CD14-positive monocyte (primary cell): ENCODE results near the gene TBCD. TPM values are rescaled to one million over a fixed set of nuclear protein-coding genes. Genes with fewer than 3 reads are reported as not detected.

Experiments used
- DNase-seq, 3 donors: peaks; one replicate each; pipeline ENCODE4 v3.0.0-alpha.2; 2011 to 2022
- H2AFZ ChIP-seq: 2 replicates; pipeline ENCODE4 v1.6.0; 2012; ENCODE audit warnings: mild to moderate bottlenecking, low read depth, low read length, inconsistent platforms; ENCODE audit not compliant: insufficient read depth, poor library complexity, severe bottlenecking
- H3K27ac ChIP-seq, 2 donors: 1 replicate in 1 of 2; 2 replicates in 1 of 2; pipeline ENCODE4 v1.5.1; 2012 to 2013; ENCODE audit warnings: low read length in 2 of 2, control low read depth in 1 of 2, inconsistent platforms in 1 of 2, low read depth in 1 of 2, mild to moderate bottlenecking in 1 of 2
- H3K27me3 ChIP-seq, 2 donors: one replicate each; pipeline versions ENCODE4 v1.6.0 to v1.6.1; 2011 to 2013; ENCODE audit warnings: low read length in 2 of 2; ENCODE audit not compliant: control insufficient read depth in 2 of 2, insufficient read depth in 2 of 2
- H3K36me3 ChIP-seq, 2 donors: replicated peaks in 1 of 2; 1 replicate in 1 of 2; 2 replicates in 1 of 2; pipeline versions ENCODE4 v1.5.1 to v1.6.1; 2012 to 2013; ENCODE audit warnings: low read length in 2 of 2, control low read depth in 1 of 2, inconsistent platforms in 1 of 2, mild to moderate bottlenecking in 1 of 2; ENCODE audit not compliant: insufficient read depth in 2 of 2, control insufficient read depth in 1 of 2
- H3K4me1 ChIP-seq, 2 donors: 1 replicate in 1 of 2; 2 replicates in 1 of 2; pipeline versions ENCODE4 v1.5.1 to v1.6.1; 2012 to 2013; ENCODE audit warnings: low read length in 2 of 2, control low read depth in 1 of 2, inconsistent platforms in 1 of 2, mild to moderate bottlenecking in 1 of 2, moderate library complexity in 1 of 2; ENCODE audit not compliant: insufficient read depth in 2 of 2, control insufficient read depth in 1 of 2
- H3K4me2 ChIP-seq: replicated peaks from 2 replicates; pipeline ENCODE3; 2012; ENCODE audit warnings: low read length, moderate library complexity, mild to moderate bottlenecking; ENCODE audit not compliant: poor library complexity, severe bottlenecking; ENCODE audit errors: extremely low read depth
- H3K4me3 ChIP-seq, 3 experiments: fragments of 200-600 bp in 1 of 3; sonication (generic) in 1 of 3; replicated peaks in 1 of 3; 1 replicate in 2 of 3; 2 replicates in 1 of 3; pipeline ENCODE4 v1.5.1; 2011 to 2013; ENCODE audit warnings: low read length in 3 of 3, mild to moderate bottlenecking in 3 of 3, control low read depth in 2 of 3, low read depth in 2 of 3, inconsistent platforms in 1 of 3, moderate library complexity in 1 of 3
- H3K79me2 ChIP-seq: 2 replicates; pipeline ENCODE4 v1.6.0; 2012; ENCODE audit warnings: mild to moderate bottlenecking, control low read depth, inconsistent platforms, low read length, moderate library complexity; ENCODE audit not compliant: insufficient read depth
- H3K9ac ChIP-seq: 2 replicates; pipeline ENCODE4 v1.6.0; 2017; ENCODE audit warnings: low read length, mild to moderate bottlenecking; ENCODE audit not compliant: insufficient read depth, poor library complexity, severe bottlenecking
- H3K9me3 ChIP-seq, 2 donors: replicated peaks in 1 of 2; 1 replicate in 1 of 2; 2 replicates in 1 of 2; pipeline versions ENCODE4 v1.5.1 to v1.6.1; 2012 to 2013; ENCODE audit warnings: low read length in 2 of 2, control low read depth in 1 of 2; ENCODE audit not compliant: control insufficient read depth in 1 of 2, insufficient read depth in 1 of 2
- H4K20me1 ChIP-seq: 2 replicates; pipeline ENCODE4 v1.6.0; 2012; ENCODE audit warnings: mild to moderate bottlenecking, low read length, control low read depth, moderate library complexity; ENCODE audit not compliant: insufficient read depth
- H3K27ac Mint-ChIP-seq, 7 donors: one replicate each; pipeline ENCODE4 v1.8.0; 2020; ENCODE audit warnings: mild to moderate bottlenecking in 7 of 7, mixed read lengths in 7 of 7, moderate library complexity in 6 of 7, inconsistent platforms in 2 of 7
- H3K27me3 Mint-ChIP-seq, 3 donors: one replicate each; pipeline ENCODE4 v1.8.0; 2021 to 2022; ENCODE audit warnings: low read depth in 3 of 3, mild to moderate bottlenecking in 3 of 3, mixed read lengths in 3 of 3, moderate library complexity in 3 of 3, inconsistent platforms in 1 of 3
- H3K36me3 Mint-ChIP-seq, 2 donors: one replicate each; pipeline ENCODE4 v1.8.0; 2020; ENCODE audit warnings: mixed read lengths in 2 of 2, inconsistent platforms in 1 of 2, mild to moderate bottlenecking in 1 of 2
- H3K4me1 Mint-ChIP-seq: one replicate; pipeline ENCODE4 v1.8.0; 2020; ENCODE audit warnings: mild to moderate bottlenecking, mixed read lengths
- H3K4me3 Mint-ChIP-seq, 2 donors: one replicate each; pipeline ENCODE4 v1.8.0; 2020; ENCODE audit warnings: mild to moderate bottlenecking in 2 of 2, mixed read lengths in 2 of 2, moderate library complexity in 1 of 2
- H3K9me3 Mint-ChIP-seq, 7 donors: one replicate each; pipeline ENCODE4 v1.8.0; 2020 to 2022; ENCODE audit warnings: mixed read lengths in 7 of 7, mild to moderate bottlenecking in 6 of 7, moderate library complexity in 6 of 7, inconsistent platforms in 2 of 7
- WGBS: methylation state at CpG from one replicate; pipeline ENCODE4 v1.1.5; 2013; ENCODE audit warnings: missing lambda C conversion rate; ENCODE audit not compliant: insufficient coverage; 5-methylcytosine and 5-hydroxymethylcytosine counted together
- intact Hi-C, 2 donors: fragments of 100-400 bp; cut with micrococcal nuclease; formaldehyde crosslinking; loops; one replicate each; pipeline versions ENCODE4 v1.15.0 to v1.15.1; 2023
- polyA plus RNA-seq, 3 donors: library from polyadenylated mRNA; depleted of rRNA in 1 of 3; unstranded in 2 of 3; stranded (reverse) in 1 of 3; fragments of 300-500 nt in 2 of 3; fragments of >200 nt in 1 of 3; fragmentation: Illumina TruSeq in 2 of 3; gene quantifications; 1 replicate in 2 of 3; 2 replicates in 1 of 3; pipeline ENCODE4 v1.2.3, GENCODE V29; 2012 to 2021
- TF ChIP-seq, protein P1 (sequence below): fragments of 200-600 bp; IDR thresholded peaks from one replicate; pipeline ENCODE4 v1.8.0; 2022; ENCODE audit warnings: antibody characterized with exemption, mild to moderate bottlenecking

Gene TBCD
- polyA plus RNA-seq, 3 donors: 54.7 to 74.0 (median 66.6) TPM

DNA sequence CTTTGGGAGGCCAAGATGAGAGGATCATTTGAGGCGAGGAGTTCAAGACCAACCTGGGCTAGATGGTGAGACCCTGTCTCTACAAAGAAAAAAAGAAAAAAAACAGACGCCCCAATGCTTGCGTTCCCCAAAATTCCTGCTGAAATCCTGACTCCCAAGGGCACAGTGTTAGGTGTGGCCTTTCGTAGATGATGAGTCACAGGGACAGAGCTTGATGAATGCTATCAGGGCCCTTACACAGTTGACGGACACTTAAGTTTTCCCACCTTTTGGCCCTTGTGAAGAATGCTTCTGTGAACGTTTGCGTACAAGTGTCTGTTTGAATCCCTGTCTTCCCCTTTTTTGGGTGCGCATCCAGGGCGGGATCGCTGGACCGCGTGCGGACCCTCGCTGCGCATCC, 104.5 kb downstream of the TBCD start:
- peaks cover 18 to 24% of the 10 kb centered on the region in 2 donors for H3K36me3 Mint-ChIP-seq
- H3K27me3 ChIP-seq: no peaks in the 10 kb centered on the region
- H3K4me3 Mint-ChIP-seq: no peak overlapping the region
- H3K27ac ChIP-seq: no peak overlapping the region
- no peaks in the 10 kb centered on the region for H3K27me3 Mint-ChIP-seq
- peaks cover 26% of the 10 kb centered on the region for H3K4me1 Mint-ChIP-seq
- peaks cover 28% of the 10 kb centered on the region in 2 donors for H3K4me1 ChIP-seq
- no peak overlapping the region for H3K4me2 ChIP-seq
- no peaks in the 10 kb centered on the region for H3K9me3 ChIP-seq
- H3K9ac ChIP-seq: no peak overlapping the region
- WGBS: 83% methylated on average over 7 of the region's 15 CpGs
- H3K79me2 ChIP-seq: peaks cover 5% of the 10 kb centered on the region
- no peaks in the 10 kb centered on the region for H3K36me3 ChIP-seq
- intact Hi-C loops: no loop called here
- no peaks in the 10 kb centered on the region for H3K9me3 Mint-ChIP-seq
- no peaks in the 10 kb centered on the region for H4K20me1 ChIP-seq
- H2AFZ ChIP-seq: no peak overlapping the region
- no peak overlapping the region for H3K4me3 ChIP-seq
- no peak overlapping the region for H3K27ac Mint-ChIP-seq
- TF ChIP-seq, protein P1, sequence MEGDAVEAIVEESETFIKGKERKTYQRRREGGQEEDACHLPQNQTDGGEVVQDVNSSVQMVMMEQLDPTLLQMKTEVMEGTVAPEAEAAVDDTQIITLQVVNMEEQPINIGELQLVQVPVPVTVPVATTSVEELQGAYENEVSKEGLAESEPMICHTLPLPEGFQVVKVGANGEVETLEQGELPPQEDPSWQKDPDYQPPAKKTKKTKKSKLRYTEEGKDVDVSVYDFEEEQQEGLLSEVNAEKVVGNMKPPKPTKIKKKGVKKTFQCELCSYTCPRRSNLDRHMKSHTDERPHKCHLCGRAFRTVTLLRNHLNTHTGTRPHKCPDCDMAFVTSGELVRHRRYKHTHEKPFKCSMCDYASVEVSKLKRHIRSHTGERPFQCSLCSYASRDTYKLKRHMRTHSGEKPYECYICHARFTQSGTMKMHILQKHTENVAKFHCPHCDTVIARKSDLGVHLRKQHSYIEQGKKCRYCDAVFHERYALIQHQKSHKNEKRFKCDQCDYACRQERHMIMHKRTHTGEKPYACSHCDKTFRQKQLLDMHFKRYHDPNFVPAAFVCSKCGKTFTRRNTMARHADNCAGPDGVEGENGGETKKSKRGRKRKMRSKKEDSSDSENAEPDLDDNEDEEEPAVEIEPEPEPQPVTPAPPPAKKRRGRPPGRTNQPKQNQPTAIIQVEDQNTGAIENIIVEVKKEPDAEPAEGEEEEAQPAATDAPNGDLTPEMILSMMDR: no peak
- no peak for DNase-seq

GRCh38 chr17:82858376-82859126, 106.7 kb downstream of the TBCD start:
- Mint-ChIP-seq H3K36me3 (peaks cover 30 to 37% of the 10 kb centered on the region in 2 donors), H3K4me3 (no peak overlapping the region), H3K4me1 (peaks cover 30% of the 10 kb centered on the region), H3K27me3 (no peaks in the 10 kb centered on the region), H3K27ac (peak overlapping the region; percentile 95 to 99 (median 97)), H3K9me3 (no peaks in the 10 kb centered on the region)
- Histone ChIP-seq H3K9me3 (no peaks in the 10 kb centered on the region), H3K27me3 (no peaks in the 10 kb centered on the region), H4K20me1 (no peaks in the 10 kb centered on the region), H3K4me2 (no peak overlapping the region), H3K36me3 (no peaks in the 10 kb centered on the region), H2AFZ (peak overlapping the region; percentile 77), H3K9ac (peak overlapping the region; percentile 58), H3K79me2 (peaks cover 18% of the 10 kb centered on the region), H3K27ac (peak overlapping the region; percentile 87 to 94), H3K4me3 (no peak overlapping the region), H3K4me1 (peaks cover 29 to 32% of the 10 kb centered on the region in 2 donors)
- intact Hi-C loops: no loop called here
- no peak for DNase-seq
- TF ChIP-seq, protein P1: no peak
- 91% methylated on average over 21 of the region's 28 CpGs for WGBS
